NCI-H82 treated with DMSO at 0.1 percent for 48 hours (cell line): ENCODE data around the gene CNTNAP5.
"Not testable (repeated sequence)": the region's sequence is repeated elsewhere in the genome, so short reads cannot be mapped to it uniquely, and the experiment has no call there.

Experiments used
- DNase-seq: peaks from one replicate; lab custom pipeline; 2025; ENCODE audit not compliant: unreplicated experiment; lab: John Stamatoyannopoulos, UW

Gene CNTNAP5

DNA sequence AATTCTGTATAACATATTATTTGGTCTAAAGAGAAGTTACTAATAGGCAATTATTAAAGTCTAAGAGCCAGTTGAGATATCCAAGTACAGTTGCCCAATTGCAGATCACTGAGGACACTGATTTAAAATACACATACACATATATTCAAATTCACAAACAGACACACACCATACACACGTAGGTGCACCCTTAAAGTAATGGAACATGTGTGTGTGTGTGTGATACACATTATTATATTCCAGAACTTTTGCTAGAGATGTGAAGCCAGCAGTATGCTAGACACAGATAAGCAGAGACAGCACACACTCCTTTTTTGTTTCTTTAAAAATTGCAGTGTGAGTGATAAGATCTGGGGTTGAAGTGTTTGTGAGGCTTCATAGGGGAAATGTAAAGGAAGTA, 292.5 kb downstream of the CNTNAP5 start:
- DNase-seq, result no peak

DNA sequence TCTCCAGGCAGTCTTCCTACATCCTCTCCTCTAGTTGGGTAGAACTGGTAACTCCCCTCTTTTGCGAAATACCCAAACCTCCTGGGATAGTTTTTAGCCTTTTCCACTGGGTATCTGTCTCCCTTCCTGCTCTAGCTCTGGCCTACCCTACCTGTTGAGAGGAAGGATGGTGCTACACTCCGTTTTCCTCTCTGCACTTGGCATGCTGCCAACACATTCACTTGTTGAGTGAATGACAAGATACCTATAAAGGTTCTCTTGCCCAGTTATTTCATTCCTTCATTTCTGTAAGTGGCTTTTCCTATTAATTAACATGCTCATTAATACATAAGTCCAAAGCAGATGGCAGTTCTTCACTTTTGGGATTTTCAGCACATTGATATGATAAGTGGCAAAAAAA, 293.8 kb downstream of the CNTNAP5 start:
- DNase-seq, result no peak

DNA sequence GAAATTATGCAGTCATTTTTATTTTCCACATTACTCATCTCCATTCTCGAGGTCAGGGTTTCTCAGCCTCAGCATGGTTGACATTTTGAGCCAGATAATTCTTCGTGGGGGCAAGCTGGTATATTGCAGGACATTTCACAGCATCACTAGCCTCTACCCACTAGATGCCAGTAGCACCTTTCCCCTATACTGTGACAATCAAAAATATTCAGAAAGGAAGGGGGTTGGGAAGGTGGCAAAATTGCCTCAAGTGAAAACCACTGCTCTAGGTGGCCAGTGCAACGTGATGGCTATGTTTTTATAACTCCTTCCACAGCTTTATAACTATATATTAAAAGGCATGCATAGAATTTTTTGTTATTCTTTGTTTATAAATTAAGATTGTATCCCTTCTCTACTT, 294.5 kb downstream of the CNTNAP5 start:
- no peak for DNase-seq

DNA sequence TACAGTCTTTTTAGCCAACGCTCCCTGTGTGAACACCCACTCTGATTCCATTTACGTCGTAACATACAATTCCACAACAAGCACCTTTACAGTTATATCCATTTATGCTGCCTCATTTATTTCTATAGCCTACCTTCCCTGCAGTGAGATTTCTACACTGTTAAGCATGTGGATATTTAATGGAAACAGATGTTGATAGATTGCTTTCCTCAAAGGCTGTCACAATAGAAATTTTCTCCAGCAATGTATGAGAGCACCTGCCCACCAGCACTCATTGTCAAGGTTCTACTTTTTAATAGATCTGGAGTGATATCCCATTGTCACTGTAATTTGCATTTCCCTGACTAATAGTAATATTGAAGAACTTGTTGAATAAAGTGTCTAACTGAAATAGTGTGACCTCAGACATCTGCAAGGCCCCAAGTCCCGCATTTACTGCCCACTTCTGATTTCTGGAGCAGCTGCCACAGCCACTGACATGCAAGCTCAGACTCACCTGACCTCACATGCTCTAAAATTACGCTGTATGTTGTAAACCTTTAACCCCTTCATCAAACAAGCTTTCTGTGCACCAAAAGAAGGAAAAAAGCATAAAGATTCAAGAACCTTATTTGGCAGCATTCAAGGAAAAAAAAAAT, 295.1 kb downstream of the CNTNAP5 start:
- DNase-seq, result no peak

DNA sequence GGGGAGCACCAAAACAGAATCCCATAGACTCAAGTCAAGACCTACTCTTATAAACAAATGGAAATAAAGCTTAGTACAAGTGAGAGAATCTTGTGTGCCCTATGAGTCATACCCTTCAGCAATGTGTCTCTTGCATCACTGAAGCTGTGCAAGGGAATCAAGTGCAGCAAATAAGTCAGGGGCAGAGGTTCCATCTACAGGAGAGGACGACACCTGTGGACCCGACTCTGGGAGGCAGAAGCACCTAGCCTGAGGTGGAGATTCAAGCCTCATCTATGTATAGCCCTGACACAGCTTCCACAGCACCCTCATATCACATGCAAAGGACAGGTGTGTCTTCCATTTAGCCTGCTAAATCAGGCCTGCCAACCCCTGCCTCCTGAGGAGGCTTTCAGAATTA, 298.2 kb downstream of the CNTNAP5 start:
- DNase-seq, result no peak

DNA sequence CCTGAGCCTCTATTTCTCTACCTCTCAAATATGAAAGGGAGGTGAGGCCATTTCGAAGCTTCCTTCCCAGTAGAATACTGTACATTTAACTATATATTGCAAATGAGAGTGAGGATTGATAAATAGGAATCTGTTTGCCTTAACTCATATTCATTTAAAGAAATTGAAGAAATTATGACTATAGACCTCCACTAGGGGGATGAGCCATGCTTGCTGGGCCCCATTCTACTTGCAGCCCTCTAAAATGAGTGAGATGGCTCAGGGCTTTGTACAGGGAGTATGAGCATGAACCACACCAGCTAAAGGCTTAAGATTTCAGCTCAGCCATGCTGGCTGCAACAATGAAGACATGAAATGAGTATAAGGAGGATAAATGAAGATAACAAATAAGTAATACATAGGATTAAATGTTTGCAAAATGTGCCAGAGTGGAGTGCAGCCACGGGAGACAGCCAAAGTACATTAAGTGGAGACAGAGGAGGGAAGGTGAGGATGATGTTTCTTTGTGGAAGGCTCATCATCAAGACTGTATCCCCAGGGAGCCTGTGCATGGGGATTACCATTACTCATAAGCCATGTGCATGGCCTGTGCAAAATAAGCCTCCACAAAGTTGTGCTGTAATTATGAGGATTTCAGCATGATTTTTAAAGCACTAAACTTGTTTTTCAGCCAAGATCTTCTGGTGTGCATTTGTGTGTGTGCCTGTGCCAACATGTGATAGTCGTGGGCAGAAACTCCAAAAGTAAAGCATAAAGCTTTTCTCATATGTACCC, 300.8 kb downstream of the CNTNAP5 start:
- peak; percentile 71 for DNase-seq

DNA sequence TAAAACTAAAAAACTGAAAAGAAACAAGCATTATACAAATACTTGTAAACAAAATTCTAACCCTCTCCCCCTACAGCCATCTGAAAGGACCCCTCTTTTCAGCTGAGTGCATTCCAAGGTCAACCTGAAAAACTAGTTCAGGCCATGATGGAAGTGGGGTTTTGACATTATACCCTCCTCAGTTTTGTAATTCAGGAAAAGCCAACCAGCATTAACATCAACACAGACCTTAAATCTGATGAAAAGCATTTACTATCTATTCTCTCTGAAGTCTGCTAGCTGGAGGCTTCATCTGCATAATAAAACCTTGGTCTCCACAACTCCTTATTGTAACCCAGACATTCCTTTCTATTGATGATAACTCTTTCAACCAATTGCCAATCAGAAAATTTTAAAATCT, 302.2 kb downstream of the CNTNAP5 start:
- no peak for DNase-seq

DNA sequence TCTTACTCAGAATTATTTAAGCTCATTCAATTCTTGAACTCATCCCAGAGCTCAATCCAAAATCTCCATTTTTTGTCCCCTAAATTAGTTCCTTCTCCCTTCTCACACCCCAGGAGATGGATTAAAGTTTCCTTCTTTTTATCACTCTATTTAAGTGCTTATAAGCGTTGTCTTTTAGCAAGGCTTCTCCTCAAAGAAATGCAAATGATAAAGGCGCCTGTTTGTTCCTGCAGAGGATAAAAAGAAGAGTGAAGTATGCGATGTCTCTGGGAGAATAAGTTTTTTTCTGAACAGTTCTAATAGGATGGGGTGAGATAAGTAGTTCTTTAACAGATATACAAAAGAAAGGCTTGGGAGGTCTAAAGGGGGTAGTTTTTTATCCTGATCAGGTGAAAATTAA, 303.3 kb downstream of the CNTNAP5 start:
- no peak for DNase-seq

DNA sequence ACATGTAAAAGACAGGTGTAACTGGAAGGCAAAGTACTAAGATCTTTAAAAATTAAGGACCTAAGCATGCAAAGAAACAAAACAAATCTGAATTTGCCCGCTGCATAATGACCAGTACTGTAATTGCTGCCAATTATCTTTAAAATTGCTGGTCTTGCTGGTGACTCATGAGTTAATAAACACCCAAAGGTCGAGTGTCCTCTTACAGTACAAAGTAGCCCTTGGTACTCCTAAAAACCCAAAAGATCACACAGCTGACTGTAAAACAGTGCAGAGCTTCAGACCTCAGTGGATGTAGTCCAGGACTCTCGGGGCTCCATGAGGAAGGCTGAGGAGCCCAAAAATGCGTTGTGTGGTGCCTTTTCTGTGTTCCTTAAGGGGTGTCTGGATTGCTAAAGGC, 308.7 kb downstream of the CNTNAP5 start:
- no peak for DNase-seq

DNA sequence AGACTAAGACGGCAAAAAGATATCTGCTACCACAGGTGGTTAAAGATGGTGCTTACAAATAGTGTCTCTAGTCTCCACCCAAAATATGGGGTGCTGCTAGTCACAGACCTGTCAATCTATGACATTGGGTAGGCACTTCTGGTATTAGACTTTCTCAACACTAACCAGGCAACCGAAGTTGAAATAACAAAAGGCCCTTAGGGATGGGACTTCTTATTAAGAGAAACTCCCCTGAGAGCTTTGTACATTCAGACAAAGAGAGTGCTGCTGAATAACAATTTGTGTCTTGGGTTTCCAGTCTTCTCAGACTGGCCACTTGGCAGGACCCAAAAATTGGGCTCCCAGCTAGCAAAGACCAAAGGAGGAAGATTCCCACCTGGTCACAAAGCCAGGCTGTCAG, 310.0 kb downstream of the CNTNAP5 start:
- no peak for DNase-seq

DNA sequence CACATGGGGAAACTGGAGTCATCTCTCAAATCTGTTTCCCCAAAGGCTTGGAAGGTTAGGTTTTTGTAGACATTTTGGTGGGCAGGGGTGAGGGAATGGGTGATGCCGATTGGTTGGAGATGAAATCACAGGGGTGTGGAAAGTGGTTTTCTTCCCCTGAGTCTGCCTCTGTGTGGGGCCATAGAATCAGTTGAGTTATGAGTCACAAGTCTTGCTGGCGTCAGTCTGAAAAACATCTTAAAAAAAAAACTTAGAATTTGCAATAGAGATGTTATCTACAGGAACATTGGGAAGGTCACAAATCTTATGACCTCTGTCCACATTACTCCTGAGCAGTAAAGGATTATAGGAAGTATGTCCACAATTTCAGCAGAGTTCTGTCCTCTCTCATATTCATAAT, 314.6 kb downstream of the CNTNAP5 start:
- DNase-seq, result no peak

DNA sequence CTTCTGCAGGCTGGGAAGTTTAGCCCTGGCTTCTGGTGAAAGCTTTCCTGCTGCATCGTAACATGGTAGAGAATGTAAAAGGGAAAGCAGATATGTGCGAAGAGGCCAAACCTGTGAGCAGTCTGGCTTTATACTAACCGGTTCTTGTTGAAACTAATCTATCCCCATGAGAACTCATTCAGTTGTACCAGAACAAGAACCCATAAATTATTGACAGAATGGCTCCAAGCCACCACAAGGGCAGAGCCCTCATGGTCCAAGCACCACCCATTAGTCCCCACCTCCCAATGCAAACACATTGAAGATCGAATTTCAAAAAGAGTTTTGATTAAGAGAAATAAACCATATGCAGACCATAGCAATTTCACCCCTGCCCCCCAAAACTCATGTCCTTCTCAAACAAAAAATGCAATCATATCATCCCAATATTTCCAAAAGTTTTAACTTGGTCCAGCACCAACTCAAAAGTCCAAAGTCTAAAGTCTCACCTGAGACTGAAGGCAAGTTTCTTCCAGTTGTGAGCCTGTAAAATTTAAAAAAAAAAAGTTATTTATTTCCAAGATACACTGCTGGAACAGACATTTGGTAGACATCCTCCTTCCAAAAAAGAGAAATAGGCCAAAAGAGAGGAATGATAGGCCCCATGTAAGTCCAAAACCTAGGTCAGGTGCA, 318.9 kb downstream of the CNTNAP5 start:
- no peak for DNase-seq

DNA sequence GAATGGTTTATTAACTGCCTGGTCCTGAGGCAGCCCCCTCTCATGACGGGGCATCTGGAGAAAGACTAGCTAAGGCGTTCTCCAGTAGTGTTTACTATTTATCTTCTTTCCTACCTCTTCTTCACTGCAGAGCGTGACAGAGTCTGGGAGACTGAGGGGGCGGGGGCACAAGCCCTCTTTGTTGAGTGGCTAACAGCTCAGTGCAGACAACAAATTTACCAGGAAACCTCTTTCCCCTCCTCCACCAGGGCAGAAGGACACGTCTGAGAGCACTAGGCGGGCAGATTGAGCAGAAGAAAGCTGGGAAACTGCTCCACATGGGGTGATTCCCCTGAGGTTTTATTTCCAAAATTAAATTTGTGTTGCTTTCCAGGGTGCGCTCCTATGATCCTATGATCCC, 322.1 kb downstream of the CNTNAP5 start:
- no peak for DNase-seq

DNA sequence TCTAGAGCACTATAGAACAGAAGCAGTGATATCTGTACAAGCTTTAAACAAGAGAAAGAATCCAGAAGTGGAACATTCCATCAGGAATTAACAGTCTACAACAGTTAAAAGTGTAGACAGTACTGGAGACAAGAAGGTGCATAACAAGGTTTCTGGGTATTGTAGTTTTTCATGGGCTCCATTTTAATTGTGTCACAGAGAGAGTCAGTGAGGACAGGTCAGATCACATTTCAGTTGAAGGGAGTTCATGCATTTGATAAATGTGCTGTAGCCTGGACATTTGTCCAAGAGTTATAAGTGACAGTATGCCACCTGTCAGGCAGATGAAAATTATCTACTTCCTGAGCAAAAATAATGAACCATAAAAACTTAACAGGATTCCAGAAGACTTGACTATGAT, 328.6 kb downstream of the CNTNAP5 start:
- DNase-seq, result peak; percentile 19

DNA sequence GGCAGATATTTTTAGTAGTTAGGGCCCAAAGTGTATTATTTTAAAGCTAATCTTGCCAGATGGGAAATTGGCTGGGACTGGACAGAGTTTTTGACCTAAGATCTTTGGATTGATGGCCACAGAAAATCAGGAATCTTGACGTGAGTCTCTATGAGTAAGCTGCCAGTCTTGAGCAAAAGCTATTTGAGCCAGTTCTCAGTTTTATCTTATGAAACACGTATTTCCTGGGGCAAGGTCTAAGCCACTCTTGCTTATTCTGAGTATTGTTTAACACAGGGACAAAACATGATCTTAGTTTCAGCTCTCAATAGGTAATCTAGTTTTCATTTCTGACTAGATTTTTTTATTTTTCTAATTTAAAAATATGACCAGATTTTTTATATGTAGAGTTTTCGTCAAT, 329.4 kb downstream of the CNTNAP5 start:
- no peak for DNase-seq

DNA sequence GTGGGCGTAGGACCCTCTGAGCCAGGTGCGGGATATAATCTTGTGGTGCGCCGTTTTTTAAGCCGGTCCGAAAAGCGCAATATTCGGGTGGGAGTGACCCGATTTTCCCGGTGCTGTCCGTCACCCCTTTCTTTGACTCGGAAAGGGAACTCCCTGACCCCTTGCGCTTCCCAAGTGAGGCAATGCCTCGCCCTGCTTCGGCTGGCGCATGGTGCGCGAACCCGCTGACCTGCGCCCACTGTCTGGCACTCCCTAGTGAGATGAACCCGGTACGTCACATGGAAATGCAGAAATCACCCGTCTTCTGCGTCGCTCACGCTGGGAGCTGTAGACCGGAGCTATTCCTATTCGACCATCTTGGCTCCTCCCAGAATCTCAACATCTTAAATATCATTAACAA, 336.9 kb downstream of the CNTNAP5 start:
- DNase-seq, result not testable (repeated sequence)

DNA sequence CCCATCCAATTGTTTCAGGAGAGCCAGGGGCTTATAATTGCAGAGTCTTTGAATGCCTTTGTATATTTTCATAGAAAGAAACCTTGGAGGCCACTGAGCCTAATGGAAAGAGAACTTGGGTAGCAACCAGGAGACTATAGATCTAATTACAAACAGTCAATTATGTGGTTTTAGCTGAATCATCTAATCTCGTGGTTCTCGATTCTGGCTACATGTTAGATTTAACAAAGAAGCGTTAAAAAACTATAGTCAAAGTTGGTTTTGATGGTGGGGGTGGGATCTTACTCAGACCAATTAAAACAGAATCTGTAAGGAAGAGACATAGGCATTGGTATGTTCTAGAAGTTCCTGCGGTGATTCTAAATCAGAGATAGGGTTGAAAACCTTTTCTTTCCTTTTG, 344.1 kb downstream of the CNTNAP5 start:
- DNase-seq, result no peak

DNA sequence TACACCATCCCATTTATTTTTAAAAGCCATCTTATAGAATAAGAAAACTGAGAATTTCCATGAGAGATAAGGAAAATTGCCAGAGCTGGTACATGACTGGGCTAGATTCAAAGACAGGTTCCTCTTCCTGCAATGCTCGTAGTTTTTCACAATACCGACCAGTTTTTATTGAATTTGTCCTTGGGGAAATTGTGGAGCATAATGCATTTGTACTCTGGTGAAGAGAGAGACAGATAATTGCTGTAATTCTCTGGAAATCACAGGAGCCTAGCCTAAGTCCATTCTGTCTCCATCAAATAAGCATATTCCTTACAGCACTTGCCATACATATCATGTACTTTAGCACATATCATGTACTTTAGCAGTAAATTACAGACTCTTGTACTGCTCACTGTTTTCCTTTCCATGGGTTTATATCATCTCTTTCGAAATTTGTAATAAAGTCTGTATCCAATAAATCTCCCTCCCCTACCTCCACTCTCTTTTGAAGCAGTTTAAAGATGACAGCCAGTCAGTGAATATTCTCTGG, 355.2 kb downstream of the CNTNAP5 start:
- no peak for DNase-seq

DNA sequence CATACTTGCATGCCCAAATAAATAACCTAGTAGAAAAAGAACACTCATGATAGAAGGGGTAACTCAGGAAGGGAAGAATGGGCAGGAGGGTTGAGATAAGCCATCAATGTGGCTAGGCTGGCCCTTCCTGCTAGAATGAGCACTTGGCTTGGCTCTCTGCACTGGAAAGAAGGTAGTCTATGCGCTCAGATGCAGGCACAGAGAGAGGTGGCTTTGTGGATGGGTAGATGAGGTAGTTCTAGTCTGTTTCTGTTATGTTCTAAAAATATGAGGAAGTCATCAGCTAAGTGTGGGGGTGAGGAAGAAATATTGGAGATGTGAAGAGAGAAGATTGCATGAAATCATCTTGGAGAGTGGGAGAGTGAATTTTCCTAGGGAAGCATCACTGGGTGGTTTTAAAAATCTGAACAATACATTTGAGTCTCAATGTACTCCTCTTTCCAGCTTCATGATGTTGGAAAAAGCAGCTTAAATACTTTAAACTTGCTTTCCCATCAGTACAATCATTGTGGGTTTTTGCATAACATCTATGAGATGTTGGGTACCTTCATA, 357.1 kb downstream of the CNTNAP5 start:
- no peak for DNase-seq

DNA sequence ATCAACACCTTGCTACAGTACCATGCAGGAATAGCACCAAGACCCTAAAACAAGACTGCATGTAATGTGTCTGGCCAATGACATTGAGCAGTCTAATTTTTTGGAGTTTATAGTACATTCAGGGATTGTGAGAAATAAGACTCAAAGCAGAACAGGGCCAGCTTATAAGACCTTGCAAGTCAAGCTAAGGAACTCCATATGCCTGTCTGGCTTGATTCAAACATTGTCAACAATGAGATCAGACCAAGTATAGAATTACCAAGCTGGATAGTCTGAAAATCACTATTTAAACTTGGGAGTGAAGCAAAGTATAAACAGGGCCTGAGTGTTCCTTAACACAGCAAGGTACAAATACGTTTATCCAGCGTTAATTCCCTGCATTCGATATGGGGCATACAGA, 370.9 kb downstream of the CNTNAP5 start:
- no peak for DNase-seq

DNA sequence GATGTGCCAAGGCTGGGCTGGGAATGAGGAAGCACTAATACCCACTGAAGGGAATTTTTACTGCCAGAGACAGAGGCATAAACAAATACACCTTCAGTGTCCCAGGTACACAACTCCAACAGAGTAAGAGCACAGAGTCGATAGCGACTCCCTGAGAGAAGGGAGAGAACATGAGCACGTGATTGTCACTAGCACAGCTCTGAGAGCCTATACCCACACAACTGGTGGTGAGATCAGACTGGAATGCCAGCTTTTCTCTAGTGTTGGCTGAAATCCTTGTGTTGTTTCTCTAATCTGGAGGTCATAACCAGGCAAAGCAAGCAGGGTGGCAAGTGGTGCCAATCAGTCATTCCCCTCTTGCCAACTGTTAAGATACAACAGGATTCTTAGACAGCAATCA, 377.2 kb downstream of the CNTNAP5 start:
- no peak for DNase-seq
